COLO668 (cell line): ENCODE data around the gene THUMPD1.
"Not testable (repeated sequence)": the region's sequence is repeated elsewhere in the genome, so short reads cannot be mapped to it uniquely, and the experiment has no call there.

Source experiments
- DNase-seq: peaks from one replicate; lab custom pipeline; 2025; ENCODE audit not compliant: unreplicated experiment; lab: John Stamatoyannopoulos, UW

THUMPD1 gene

DNA sequence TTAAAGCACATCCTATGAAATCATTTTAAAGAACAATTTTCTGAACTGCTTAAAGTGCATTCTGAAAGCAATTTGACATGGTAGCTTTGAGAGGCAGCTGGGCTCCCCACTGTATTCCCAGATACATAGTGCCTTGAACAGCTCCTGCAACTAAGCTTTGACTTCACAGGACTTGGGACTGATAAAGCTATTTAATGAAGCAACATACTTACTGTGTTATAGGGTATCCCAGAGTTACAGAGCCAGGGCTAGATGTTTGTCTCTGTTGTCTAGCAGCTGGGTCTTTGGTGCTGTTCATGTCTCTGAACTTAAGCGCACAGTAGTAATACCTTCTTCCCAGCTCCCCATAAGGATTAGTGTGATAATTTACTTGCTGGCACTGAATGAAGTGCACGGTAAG lies 45.0 kb downstream of the THUMPD1 start:
- DNase-seq = no peak

DNA sequence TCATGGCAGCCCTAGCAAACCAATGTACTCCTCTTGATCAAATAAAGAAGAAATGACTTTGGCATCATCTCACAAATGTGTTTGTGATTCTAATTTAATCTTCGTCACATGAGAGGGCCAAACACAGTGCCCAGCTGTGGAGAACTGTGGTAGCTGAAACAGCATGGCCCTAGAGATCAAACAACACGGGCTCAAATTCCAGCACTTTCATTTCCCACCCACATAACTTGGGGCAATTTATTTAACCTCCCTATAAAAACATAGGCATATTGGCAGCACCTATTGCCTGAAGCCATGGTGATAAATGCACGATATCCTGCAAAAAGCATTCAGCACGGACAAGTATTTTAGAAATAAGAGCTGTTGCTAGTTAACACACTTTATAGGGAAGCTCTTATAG lies 46.6 kb downstream of the THUMPD1 start:
- DNase-seq = no peak

DNA sequence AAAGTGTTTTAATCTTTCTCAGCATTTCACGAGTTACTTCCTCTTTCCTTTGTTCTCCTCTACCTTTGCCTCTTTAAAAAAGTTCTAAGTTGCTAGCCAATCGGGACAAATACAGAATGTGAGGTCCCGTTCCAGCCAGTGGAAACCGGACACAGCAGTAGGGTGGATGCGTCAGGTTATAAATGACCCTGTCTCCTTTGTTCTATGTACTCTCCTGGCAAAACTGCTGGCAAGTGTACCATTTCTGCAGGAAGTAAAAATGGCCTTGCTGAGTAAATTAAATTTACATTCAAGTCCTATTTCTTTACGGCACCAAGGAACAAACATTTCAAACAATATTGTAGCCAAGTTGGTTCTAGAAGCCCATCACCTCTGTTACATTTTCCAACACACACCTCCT lies 47.5 kb downstream of the THUMPD1 start:
- not testable (repeated sequence) for DNase-seq

DNA sequence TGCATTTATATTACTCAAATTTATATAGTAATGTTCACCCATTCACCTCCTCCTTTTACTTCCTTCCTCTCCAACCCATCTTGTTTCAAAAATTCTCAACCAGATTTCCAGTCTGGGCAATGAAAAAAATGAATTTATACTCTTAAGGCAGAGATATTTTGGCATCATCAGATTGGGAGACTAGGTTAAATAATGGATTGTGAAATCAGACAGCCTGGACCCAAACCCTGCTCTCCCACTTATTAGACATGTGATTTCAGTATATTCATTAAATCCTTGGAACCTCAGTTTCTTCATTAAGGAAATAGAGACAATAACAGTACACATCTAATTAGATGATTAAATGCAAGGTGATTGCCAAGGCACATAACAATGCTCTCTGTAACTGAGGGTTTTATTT lies 52.0 kb downstream of the THUMPD1 start:
- DNase-seq = no peak

DNA sequence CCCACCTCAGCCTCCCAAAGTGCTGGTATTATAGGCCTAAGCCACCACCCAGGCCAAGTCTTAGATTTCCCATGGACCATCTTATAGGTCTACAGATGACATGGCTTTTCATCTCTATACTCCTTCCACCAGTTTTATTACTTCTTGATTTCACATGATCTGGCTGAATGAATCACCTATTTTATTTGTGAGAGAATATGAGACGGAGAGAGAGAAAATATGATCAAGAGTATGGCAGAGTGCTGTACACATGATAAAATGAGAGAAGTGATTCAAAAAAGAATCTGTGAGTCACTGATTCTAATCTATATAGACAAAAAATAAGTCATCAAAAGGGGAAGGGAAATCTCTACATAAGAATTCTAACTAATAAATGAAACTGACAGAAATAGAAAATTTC lies 57.8 kb downstream of the THUMPD1 start:
- no peak for DNase-seq
